Retina (tissue), 1 donor: Measurements from ENCODE around the gene PRMT9.

Source experiments
- DNase-seq: peaks from one replicate; pipeline ENCODE4 v3.0.0-alpha.2; 2016

The PRMT9 gene

DNA sequence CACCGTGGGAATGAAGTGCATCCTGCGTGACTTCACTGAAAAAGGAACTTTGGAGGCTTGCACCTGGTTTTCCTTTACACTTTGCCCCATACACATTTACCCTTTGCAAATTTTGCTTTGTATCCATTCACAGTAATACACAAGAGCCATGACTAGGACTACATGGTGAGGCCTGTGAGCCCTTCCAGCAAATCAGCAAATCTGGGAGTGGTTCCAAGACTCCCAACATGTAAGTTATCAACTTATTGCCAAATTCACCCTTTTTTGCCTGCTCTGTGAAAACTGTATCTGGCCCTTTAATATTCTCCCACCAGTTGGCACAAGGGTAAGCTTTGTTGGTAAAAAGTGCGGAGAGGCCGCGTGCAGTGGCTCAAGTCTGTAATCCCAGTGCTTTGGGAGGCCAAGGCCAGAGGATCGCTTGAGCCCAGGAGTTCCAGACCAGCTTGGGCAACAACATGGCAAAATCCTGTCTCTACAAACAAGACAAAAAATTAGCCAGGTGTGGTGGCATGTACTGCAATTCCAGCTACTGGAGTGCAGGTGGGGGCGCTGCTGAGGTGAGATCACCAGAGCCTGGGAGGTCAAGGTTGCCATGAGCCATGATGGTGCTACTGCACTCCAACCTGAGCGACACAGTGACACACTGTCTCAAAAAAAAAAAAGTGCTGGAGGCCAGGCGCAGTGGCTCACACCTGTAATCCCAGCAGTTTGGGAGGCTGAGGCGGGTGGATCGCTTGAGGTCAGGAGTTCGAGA is 5.0 kb downstream of the PRMT9 start:
- DNase-seq = no peak

DNA sequence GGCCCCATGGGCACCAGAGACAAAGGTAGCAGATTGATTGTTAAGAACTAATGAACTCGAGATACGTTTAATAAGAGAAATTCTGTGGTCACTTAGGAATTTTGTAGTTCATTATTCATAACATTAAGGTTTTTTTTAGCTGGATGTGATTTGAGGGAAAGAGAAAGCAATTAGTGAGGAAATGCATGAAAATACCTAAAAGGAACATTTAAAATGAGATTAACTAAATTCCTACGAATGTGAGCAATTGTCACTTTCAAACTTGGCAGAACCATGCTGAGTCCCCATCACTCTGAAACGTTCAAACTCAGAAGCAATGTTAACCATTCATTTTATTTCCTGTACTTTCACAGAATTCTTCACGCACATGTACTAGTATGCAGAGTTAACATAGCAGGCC is 5.9 kb downstream of the PRMT9 start:
- DNase-seq = no peak

GRCh38 chr4:147674496-147674895 is 9.5 kb downstream of the PRMT9 start:
- no peak for DNase-seq

GRCh38 chr4:147674073-147674472 is 9.9 kb downstream of the PRMT9 start:
- no peak for DNase-seq

DNA sequence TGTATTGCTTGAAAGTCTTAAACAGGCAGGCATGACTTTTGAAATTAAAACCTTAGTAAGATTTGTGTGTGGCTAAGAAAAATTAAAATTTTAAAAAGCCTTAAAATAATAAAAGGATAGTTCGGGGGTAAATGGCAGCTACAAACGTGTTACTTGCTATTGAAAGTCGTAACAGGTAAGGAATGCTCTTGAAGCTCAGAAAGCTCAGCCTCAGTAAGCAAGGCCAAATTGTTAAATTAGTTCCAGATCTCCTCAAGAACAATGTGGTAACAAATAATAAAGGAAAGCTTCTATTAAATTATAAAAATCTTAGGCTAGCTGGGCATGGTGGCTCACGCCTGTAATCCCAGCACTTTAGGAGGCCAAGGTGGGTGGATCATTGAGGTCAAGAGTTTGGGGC is 25.5 kb downstream of the PRMT9 start:
- DNase-seq = no peak

DNA sequence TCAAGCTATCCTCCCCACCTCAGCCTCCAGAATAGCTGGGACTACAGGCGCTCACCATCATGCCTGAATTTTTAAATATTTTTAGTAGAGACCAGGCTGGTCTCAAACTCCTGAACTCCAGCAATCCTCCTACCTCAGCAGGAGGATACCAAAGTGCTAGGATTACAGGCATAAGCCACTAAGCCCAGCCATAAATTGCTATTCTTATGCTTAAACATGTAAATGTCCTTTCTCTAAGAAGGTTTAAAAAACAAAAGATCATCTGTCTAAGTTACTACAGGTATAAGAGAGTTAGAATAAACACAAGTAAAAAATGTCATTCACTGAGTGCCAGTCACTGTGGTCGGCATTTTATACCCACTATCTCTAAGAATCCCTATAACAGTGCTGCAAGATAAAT is 28.3 kb downstream of the PRMT9 start:
- DNase-seq = no peak

GRCh38 chr4:147651563-147651962 is 32.4 kb downstream of the PRMT9 start:
- no peak for DNase-seq

DNA sequence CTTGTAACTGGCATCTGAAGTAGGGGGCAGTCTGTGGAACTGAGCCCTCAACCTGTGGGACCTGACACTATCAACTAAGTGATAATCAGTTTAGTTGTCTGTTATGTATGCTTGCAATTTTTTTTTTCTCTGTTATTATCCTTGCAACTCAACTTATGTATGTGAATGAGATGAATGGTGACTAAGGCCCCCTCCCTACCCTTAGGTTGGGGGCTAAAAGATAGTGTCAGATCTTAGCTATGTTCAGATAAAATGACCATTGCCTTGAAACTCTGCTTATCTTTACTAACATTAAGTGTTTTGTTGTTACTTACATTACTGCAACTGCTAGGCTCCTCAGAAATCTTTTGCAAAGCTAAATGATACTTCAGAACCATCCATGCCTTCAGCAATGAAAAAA is 35.3 kb downstream of the PRMT9 start:
- no peak for DNase-seq

GRCh38 chr4:147645099-147645498 is 38.9 kb downstream of the PRMT9 start:
- no peak for DNase-seq

- no peak for DNase-seq
Measured at GRCh38 chr4:147644471-147644870, 39.5 kb downstream of the PRMT9 start.

DNA sequence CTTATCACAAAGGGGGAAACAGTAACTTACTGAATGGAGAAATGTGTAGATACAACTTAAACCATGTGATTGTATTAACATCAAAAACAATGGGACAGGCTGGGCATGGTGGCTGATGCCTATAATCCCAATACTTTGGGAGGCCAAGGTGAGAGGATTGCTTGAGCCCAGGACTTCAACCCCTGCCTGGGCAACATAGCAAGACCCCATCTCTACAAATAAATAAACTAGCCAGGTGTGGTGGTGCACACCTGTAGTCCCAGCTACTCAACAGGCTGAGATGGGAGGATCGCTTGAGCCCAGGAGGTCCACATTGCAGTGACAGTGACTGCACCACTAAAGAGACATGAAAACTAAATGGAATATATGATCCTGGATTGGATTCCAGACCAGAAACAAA is 40.3 kb downstream of the PRMT9 start:
- DNase-seq = no peak

DNA sequence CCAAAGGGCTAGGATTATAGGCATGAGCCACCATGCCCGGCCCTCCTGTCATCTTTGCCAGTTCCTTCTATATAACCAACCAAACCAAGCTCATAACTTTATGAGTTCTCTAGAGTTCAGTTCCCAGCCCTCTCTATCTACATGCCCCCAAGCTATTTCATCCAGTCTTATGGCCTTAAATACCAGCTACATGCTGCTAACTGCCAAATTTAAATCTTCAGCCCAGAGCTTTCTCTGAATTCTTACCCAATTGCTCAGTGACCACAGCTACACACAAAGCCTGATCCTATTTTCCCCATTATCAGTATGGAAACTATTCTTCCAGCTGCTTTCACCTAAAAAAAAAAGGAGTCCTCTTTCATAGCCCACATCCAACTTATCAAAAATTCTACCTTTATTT is 43.6 kb downstream of the PRMT9 start:
- DNase-seq = no peak

GRCh38 chr4:147639388-147639787 is 44.6 kb downstream of the PRMT9 start:
- DNase-seq = no peak

DNA sequence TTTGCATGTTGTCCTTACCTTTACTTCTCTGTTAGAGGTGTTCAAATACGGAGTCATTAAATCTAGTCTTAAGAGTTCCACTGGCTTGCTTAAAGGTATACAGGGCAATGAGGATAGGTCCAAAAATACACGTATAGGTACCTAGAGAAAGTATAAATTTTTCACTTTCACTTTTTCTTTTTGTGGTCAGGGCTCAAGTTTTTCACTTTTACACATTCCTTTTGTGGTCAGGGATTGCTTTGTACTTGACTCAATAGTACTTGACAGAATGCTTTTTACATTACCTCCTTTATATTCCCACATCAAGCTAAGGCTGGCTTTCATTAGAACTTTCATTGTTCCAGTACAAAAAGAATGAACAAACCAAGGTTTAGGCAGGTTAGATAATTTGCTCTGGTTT is 45.0 kb downstream of the PRMT9 start:
- DNase-seq = no peak

DNA sequence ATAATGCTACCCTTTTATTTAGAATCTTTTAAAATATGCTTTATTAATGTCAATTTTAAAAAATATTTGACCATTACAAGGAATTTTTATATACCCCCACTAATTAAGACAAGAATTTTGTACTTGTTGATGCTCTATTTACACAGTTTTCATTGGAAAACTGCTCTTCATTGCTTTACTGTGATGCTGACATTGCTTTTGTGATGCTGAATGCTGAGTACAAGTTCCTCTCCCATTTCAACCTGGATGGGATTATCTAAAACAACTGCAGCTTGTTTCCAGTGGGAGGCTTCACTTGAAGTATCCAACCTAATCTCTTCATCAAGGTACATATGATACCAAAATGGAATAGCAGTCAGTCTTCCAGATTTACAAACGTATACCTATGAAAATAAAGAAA is 45.6 kb downstream of the PRMT9 start:
- no peak for DNase-seq

DNA sequence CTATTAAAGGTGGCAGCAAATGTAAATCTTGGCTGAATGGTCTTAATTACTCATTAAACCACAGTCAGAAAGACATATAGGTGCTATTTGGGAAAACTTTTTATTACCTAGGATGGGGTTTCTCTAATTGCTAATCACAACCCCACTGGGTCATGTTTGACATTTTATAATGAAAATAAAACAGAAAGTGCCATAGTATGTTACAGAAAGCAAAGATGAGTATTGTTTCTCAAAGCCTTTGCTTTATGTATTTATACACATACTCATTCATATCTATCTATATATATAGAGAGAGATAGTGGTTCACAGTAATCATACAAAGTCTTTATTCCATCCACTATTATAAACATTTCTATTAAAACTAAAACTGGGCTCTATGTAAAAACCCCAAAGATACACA is 48.6 kb downstream of the PRMT9 start:
- DNase-seq = no peak

GRCh38 chr4:147633643-147634042 is 50.3 kb downstream of the PRMT9 start:
- DNase-seq = no peak

DNA sequence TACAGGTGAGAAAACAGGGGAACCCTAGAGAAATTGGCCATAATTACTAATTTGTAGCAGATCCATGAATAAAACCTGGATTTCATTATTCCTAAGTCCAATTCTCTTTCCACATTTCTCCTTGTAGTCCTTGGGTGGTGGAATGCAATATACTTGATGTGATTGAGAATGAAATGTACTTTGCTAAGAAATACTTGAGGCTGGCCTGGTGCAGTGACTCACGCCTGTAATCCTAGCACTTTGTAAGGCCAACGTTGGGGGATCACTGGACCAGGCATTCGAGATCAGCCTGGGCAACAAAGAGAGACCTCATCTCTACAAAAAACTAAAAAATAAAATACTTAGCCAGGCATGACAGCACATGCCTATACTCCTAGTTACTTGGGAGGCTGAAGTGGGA is 50.9 kb downstream of the PRMT9 start:
- no peak for DNase-seq

DNA sequence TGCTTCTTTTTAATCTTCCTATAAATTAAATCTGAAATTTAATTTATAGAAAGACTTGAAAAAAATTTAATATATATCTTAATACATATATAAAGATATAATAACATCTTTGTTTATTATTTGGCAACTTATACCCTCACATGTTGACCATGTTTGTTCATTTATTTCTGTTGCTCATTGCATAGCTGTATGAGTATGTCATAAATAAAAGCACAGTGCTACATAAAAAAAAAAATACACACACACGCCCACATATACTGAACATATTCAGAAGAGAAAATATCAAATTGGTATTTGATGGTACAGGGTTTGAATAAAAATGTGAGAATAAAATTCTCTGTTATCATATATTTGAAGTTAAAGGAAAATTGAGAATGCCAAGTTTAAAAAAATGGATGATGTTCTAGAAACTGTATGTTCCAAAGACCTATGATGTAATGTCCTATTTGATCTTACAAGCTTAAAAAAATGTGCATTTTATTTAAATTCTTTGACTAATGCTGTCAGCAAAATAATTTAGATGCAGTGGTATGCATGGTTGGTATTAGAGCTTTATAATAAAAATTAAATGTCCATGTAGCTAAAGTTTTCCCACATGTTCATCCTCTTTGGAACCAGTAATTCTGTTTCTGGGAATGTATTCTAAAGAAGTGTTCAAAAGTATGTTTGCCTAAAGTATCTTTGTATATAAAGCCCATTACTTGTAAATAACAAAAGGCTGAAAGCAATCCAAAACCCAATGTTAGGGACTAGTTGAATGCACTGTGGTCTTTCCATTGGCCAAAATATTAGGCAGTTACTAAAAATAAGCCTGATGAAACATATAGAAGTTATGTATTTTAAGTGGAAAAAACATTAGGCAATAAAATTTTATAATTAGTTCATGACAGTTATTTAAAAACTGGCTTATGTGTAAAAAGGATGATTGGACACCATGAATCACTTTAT is 53.9 kb downstream of the PRMT9 start:
- DNase-seq = no peak

GRCh38 chr4:147628415-147628814 is 55.5 kb downstream of the PRMT9 start:
- DNase-seq = no peak

- no peak for DNase-seq
Measured at GRCh38 chr4:147626903-147627302, 57.1 kb downstream of the PRMT9 start.

- no peak for DNase-seq
Measured at GRCh38 chr4:147625733-147626132, 58.2 kb downstream of the PRMT9 start.

GRCh38 chr4:147620315-147620714 is 63.6 kb downstream of the PRMT9 start:
- DNase-seq = no peak
